RPMI7951 (cell line): ENCODE data around the gene SPARC. TPM values are rescaled to one million over a fixed set of nuclear protein-coding genes. Genes with fewer than 3 reads are reported as not detected.

Experiments used
- DNase-seq: peaks from one replicate; pipeline ENCODE4 v3.0.0-alpha.2; 2012; ENCODE audit warnings: low read depth
- total RNA-seq: library from RNA; depleted of rRNA; stranded (reverse); fragments of >200 nt; shearing (Covaris generic); gene quantifications from 2 replicates; pipeline ENCODE4 v1.2.3, GENCODE V29; 2014; rRNA removed

Gene SPARC
- total RNA-seq, result 2,339 and 3,437 TPM in 2 replicates

GRCh38 chr5:151686674-151687407, at the start of gene SPARC:
SPARC (minus strand) TSS chr5:151686915; CDS start chr5:151676188, 10,727 bp downstream.
- DNase-seq, result peak; percentile 97

GRCh38 chr5:151735646-151736045, 48.9 kb upstream of the SPARC start:
- DNase-seq, result no peak

- no peak for DNase-seq
Measured at GRCh38 chr5:151734064-151734408, 47.3 kb upstream of the SPARC start.

GRCh38 chr5:151733358-151734063, 46.8 kb upstream of the SPARC start:
- DNase-seq, result peak; percentile 69

- DNase-seq, result no peak
Measured at GRCh38 chr5:151730381-151730780, 43.7 kb upstream of the SPARC start.

- peak; percentile 62 for DNase-seq
Measured at GRCh38 chr5:151729597-151729996, 42.9 kb upstream of the SPARC start.

GRCh38 chr5:151724360-151724759, 37.6 kb upstream of the SPARC start:
- DNase-seq, result no peak

GRCh38 chr5:151722546-151722945, 35.8 kb upstream of the SPARC start:
- no peak for DNase-seq

- no peak for DNase-seq
Measured at GRCh38 chr5:151721812-151722391, 35.2 kb upstream of the SPARC start.

- no peak for DNase-seq
Measured at GRCh38 chr5:151721087-151721646, 34.5 kb upstream of the SPARC start.

GRCh38 chr5:151720215-151720614, 33.5 kb upstream of the SPARC start:
- DNase-seq, result no peak

- peak; percentile 56 for DNase-seq
Measured at GRCh38 chr5:151719228-151720000, 32.7 kb upstream of the SPARC start.

- DNase-seq, result no peak
Measured at GRCh38 chr5:151718646-151719045, 31.9 kb upstream of the SPARC start.

- DNase-seq, result no peak
Measured at GRCh38 chr5:151718153-151718552, 31.4 kb upstream of the SPARC start.

GRCh38 chr5:151717416-151717815, 30.7 kb upstream of the SPARC start:
- no peak for DNase-seq

GRCh38 chr5:151709109-151709735, 22.5 kb upstream of the SPARC start:
- no peak for DNase-seq

GRCh38 chr5:151708126-151708525, 21.4 kb upstream of the SPARC start:
- peak; percentile 81 for DNase-seq

- DNase-seq, result peak; percentile 65
Measured at GRCh38 chr5:151707567-151707966, 20.9 kb upstream of the SPARC start.

- DNase-seq, result no peak
Measured at GRCh38 chr5:151706906-151707305, 20.2 kb upstream of the SPARC start.

- no peak for DNase-seq
Measured at GRCh38 chr5:151703780-151704179, 17.1 kb upstream of the SPARC start.

GRCh38 chr5:151703227-151703626, 16.5 kb upstream of the SPARC start:
- no peak for DNase-seq
